Measurements from ENCODE around the gene HLA-DRA.
"Not testable (repeated sequence)": the region's sequence is repeated elsewhere in the genome, so short reads cannot be mapped to it uniquely, and the experiment has no call there.

Gene HLA-DRA

DNA sequence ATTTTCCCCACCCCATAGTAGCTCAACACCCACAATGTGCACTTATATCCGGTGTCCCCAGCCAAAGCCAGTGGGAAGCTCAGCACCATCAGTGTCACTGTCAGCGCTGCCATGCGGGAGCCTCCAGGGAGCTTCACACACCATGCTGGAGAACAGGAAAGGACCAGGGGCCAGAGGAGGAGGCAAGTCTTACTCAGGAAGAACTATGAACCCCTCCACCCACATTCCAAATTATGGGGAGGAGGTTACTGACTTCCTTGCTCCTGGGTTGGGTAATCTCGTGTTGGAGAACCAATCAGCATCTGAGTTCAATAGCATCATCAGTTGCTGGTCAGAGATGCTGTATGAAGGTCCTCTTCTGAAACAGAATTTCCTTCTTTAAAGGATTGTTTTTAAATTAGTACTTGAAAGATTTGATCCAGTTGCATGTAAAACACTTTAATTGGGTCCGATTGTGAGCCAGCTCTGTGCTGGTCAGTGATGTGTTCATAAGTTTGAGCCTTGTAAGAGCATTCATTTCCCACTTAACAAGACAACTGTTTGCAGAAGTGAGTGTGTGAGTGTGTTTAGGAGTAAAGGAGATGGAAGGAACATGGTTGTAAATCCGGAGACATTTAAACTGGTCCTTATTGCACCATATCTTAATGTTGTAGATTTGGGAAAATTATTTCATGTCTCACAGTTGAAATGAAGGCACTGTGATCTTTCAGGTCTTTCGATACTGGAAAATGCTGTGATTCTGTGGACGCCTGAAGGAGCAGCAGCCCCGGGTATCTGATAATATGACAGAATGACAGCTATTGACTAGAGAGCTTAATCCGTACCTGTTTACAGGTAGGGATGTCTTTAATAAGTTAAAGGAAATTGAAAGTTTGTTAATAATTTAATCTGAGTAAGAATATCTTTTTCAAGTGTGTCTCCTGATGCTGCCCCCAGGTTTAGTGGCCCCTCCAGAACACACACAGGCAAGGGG is 34.0 kb downstream of the HLA-DRA start:
- DNase-seq (ENCODE audit: low read depth in 1 of 2, low spot score in 1 of 2): not testable (repeated sequence)

DNA sequence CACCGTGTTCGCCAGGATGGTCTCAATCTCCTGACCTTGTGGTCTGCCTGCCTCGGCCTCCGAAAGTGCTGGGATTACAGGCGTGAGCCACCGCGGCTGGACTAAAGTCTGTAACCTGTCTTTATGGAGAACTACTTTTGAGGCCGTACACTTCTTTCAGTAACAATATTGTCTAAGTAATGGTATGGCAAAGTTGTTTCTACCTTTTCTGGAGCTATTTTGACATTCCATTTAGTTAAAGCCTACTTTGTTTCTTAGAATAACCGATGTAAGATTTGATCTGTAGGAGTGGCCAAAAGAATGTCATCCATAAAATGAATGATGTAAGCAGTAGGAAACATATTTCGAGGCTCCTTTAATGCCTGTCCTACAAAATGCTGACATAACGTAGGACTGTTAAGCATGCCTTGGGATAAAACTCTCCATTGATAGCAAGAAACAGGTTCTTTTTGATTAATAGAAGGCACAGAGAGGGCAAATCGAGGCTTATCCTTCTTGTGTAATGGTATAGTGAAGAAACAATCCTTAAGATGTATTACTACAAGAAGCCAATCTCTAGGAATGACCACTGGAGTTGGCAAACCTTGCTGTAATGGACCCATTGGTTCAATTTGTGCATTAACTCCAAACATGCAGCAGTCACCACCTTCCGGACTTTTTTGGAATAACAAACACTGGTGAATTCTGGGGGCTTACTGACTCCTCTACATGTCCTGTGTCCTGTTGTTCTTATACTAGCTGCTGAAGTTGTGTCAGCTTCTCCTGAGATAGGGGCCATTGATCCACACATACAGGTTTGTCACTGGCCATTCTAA is 35.9 kb downstream of the HLA-DRA start:
- no peak for DNase-seq (ENCODE audit: low read depth in 1 of 2, low spot score in 1 of 2)

GRCh38 chr6:32483968-32484613 is 44.4 kb downstream of the HLA-DRA start:
- no peak for DNase-seq (ENCODE audit: low read depth in 1 of 2, low spot score in 1 of 2)

DNA sequence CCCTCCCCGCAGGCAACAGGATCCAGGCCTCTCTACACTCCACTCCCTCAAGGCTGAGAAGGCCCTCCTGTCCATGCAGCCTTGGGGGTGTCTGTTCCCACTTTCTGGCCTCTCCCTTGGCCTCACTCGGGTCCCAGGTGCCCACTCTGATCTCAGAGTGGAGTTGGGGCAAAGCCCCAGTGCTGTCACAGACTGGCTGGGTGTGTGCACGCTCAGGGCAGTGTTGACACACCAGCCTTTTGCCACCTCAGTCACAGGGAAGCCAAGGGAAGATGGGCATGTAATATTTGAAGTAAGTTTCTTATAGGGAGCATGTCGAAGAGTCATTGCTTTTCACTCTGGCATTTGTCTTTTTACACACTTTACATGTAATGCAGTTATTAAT is 44.9 kb downstream of the HLA-DRA start:
- no peak for DNase-seq (ENCODE audit: low read depth in 1 of 2, low spot score in 1 of 2)

DNA sequence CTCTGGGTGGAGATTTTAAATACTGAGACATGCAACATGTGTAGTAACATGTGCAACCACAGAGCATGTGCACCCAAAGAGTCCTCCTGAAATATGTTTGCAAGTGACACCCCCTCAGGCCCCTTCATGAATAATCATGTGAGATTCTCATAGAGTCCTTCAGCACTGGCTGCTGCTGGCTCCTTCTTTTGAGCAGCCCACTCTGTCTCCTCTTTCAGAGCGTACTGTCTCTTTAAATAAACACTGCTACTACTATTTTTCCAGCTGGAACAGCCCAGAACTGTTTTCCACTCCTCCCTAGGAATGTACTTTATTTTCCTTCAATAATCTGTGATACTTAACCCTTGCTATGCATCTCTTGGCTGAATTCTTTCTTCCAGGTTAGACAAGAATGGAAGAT is 48.4 kb downstream of the HLA-DRA start:
- no peak for DNase-seq (ENCODE audit: low read depth in 1 of 2, low spot score in 1 of 2)

- DNase-seq (ENCODE audit: low read depth in 1 of 2, low spot score in 1 of 2): no peak
Measured at GRCh38 chr6:32491700-32492099, 52.0 kb downstream of the HLA-DRA start.

GRCh38 chr6:32492351-32492750 is 52.7 kb downstream of the HLA-DRA start:
- DNase-seq (ENCODE audit: low read depth in 1 of 2, low spot score in 1 of 2): no peak

Data from stimulated activated CD4-positive, alpha-beta T cell treated with anti-CD3 and anti-CD28 coated beads, Interleukin-15, amount 100 ng/mL, for 1 hour (primary cell).